Memory B cell (primary cell): ENCODE data around the gene TAS2R31.
"Not testable (repeated sequence)": the region's sequence is repeated elsewhere in the genome, so short reads cannot be mapped to it uniquely, and the experiment has no call there.

Experiments
- ATAC-seq: fragments of 150-1000 bp; cut with Tn5 transposase; 2 replicates; pipeline ENCODE4 v1.10.0; 2021; ENCODE audit warnings: low read depth, mild to moderate bottlenecking, moderate library complexity
- DNase-seq, 2 donors: peaks; one replicate each; pipeline ENCODE4 v3.0.0; 2022; ENCODE audit warnings: low spot score in 2 of 2
- H3K27ac Mint-ChIP-seq: one replicate; pipeline ENCODE4 v1.8.0; 2022; ENCODE audit warnings: mild to moderate bottlenecking, moderate library complexity, mixed read lengths
- H3K27me3 Mint-ChIP-seq: one replicate; pipeline ENCODE4 v1.8.0; 2022; ENCODE audit warnings: mixed read lengths
- H3K36me3 Mint-ChIP-seq: one replicate; pipeline ENCODE4 v1.8.0; 2022; ENCODE audit warnings: mild to moderate bottlenecking, mixed read lengths
- H3K4me1 Mint-ChIP-seq: one replicate; pipeline ENCODE4 v1.8.0; 2022; ENCODE audit warnings: mixed read lengths
- H3K4me3 Mint-ChIP-seq: one replicate; pipeline ENCODE4 v1.8.0; 2022; ENCODE audit warnings: mild to moderate bottlenecking, moderate library complexity, mixed read lengths
- H3K9me3 Mint-ChIP-seq: one replicate; pipeline ENCODE4 v1.8.0; 2022; ENCODE audit warnings: mixed read lengths

The TAS2R31 gene

DNA sequence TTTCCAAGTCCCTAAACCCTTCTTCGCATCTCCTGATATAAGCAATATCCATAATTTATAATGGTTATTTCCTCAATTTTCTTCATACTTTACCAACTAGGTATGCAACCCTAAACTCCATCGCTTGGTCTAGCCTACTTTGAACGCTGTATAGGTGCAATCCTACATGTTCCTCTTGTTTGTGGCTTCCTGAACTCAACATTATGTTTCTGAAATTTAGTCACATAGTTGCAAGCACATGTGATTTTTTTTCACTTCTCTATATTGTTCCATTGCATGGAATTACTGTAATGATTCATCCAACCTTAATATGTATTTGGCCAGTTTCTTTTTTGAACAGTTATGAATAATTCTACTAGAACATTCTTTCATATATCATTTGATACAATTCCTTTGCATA, 2.8 kb upstream of the TAS2R31 start:
- ATAC-seq, H3K4me1 Mint-ChIP-seq, H3K4me3 Mint-ChIP-seq, H3K27me3 Mint-ChIP-seq, H3K9me3 Mint-ChIP-seq, H3K27ac Mint-ChIP-seq, DNase-seq: not testable (repeated sequence)
- peaks cover 22% of the 10 kb centered on the region for H3K36me3 Mint-ChIP-seq

GRCh38 chr12:11026118-11026517, 5.1 kb downstream of the TAS2R31 start:
- H3K4me3 Mint-ChIP-seq, result no peak overlapping the region
- H3K9me3 Mint-ChIP-seq, result peaks cover 4% of the 10 kb centered on the region
- DNase-seq (no peak), ATAC-seq (no peak)
- peaks cover 6% of the 10 kb centered on the region for H3K4me1 Mint-ChIP-seq
- peaks cover 30% of the 10 kb centered on the region for H3K36me3 Mint-ChIP-seq
- no peak overlapping the region for H3K27ac Mint-ChIP-seq
- no peaks in the 10 kb centered on the region for H3K27me3 Mint-ChIP-seq

DNA sequence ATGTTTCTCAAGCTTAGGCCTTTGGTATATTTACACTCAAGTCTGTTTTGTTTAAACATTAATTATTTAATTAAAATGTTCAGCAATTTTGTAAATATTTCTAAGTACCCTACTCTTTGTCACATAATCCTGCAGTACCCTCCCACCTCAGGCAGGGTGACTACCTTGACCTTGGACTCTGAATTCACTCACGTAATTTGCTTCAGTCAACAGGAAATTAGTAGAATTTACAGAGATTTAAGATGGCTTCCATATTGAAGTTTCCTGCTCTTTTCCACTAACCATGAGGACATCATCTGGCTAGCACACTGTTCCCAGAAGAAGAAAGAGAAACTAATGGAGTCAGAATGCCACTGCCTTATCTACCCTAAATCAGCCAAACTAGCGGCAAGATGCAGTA, 7.8 kb downstream of the TAS2R31 start:
- Mint-ChIP-seq H3K27ac (no peak overlapping the region), H3K9me3 (peaks cover 4% of the 10 kb centered on the region), H3K4me1 (peaks cover 6% of the 10 kb centered on the region), H3K27me3 (no peaks in the 10 kb centered on the region), H3K36me3 (peaks cover 32% of the 10 kb centered on the region), H3K4me3 (no peak overlapping the region)
- no peak for ATAC-seq
- no peak for DNase-seq

- H3K4me1 Mint-ChIP-seq, result peaks cover 6% of the 10 kb centered on the region
- peaks cover 25% of the 10 kb centered on the region for H3K36me3 Mint-ChIP-seq
- H3K27me3 Mint-ChIP-seq, result no peaks in the 10 kb centered on the region
- H3K9me3 Mint-ChIP-seq, result peaks cover 4% of the 10 kb centered on the region
- no peak within 1 kb of the TSS for H3K4me3 Mint-ChIP-seq
- ATAC-seq, result no peak
- H3K27ac Mint-ChIP-seq, result no peak within 1 kb of the TSS
- DNase-seq, result no peak
These were observed 8.7 kb downstream of the TAS2R31 start, which contains the start of gene TAS2R19 for GRCh38 chr12:11022520-11022919. TAS2R19 (minus strand) TSS chr12:11022620; CDS start chr12:11022571, 49 bp downstream.

DNA sequence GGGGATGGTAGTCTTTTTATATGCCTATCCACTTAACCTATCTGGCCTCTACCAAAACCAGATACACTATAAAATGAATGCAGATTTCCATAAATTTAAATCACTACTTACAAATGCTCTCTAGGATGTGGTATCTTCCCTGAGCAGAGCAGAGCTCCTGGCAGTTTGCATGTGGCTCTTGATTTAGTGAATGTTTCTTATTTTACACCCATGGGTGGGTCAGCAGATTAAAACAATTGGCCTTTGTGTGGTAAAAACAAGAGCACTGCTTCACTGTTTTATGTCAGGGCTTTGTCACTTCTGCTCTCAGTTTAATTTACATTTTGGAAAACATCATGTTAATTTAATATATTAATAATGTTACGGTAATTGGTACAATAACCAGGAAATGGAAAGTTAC, 14.3 kb downstream of the TAS2R31 start:
- Mint-ChIP-seq H3K9me3 (no peaks in the 10 kb centered on the region), H3K27me3 (no peaks in the 10 kb centered on the region), H3K27ac (no peak overlapping the region), H3K36me3 (peaks cover 12% of the 10 kb centered on the region), H3K4me1 (peaks cover 1% of the 10 kb centered on the region), H3K4me3 (no peak overlapping the region)
- no peak for ATAC-seq
- DNase-seq, result no peak

DNA sequence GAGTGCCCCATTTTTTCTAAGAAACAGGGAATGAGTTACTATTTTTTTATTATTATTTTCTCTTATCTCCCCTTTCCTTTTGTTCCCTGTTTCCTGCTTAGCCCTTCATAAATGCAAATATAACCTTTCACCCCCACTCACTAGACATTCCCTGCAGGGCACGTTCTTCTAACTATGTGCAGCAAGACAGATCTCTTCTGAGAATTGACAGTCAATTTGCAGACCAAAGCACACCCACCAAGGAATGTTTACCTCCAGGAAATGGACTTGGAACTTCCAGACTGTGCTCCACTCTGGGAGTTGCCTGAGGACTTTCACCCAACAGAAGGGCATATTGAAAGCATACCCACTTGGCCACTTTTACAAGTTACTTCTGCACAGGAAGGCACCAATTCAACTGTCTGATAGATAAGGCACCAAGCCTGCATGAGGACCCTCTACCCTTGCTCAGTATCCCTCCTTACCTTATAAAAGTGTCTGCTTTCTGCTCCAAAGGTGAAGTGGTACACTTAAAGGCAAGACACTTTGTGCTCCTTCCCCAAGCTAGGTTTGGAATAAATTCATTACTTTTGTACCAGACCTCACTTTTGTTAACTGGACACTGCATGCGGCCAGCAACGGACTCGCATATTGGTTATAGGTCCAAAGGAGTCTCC, 15.3 kb downstream of the TAS2R31 start:
- ATAC-seq, result no peak

GRCh38 chr12:11014234-11014633, 17.0 kb downstream of the TAS2R31 start:
- Mint-ChIP-seq H3K4me1 (no peaks in the 10 kb centered on the region), H3K4me3 (no peak overlapping the region), H3K27me3 (no peaks in the 10 kb centered on the region), H3K36me3 (peaks cover 8% of the 10 kb centered on the region), H3K27ac (no peak overlapping the region), H3K9me3 (no peaks in the 10 kb centered on the region)
- ATAC-seq (no peak), DNase-seq (no peak)

More for the DNA sequence above, 15.3 kb downstream of the TAS2R31 start:
- DNase-seq, result no peak
- H3K4me1 Mint-ChIP-seq, result no peaks in the 10 kb centered on the region
- no peak overlapping the region for H3K27ac Mint-ChIP-seq
- no peaks in the 10 kb centered on the region for H3K27me3 Mint-ChIP-seq
- H3K4me3 Mint-ChIP-seq, result no peak overlapping the region
- H3K9me3 Mint-ChIP-seq, result no peaks in the 10 kb centered on the region
- peaks cover 8% of the 10 kb centered on the region for H3K36me3 Mint-ChIP-seq

GRCh38 chr12:11007608-11008007, 23.6 kb downstream of the TAS2R31 start:
- Mint-ChIP-seq H3K27me3 (no peaks in the 10 kb centered on the region), H3K27ac (no peak overlapping the region), H3K4me1 (no peaks in the 10 kb centered on the region), H3K4me3 (no peak overlapping the region), H3K9me3 (no peaks in the 10 kb centered on the region), H3K36me3 (peaks cover 4% of the 10 kb centered on the region)
- DNase-seq (no peak), ATAC-seq (no peak)

- Mint-ChIP-seq H3K27me3 (no peaks in the 10 kb centered on the region), H3K9me3 (peaks cover 4% of the 10 kb centered on the region), H3K36me3 (peaks cover 17% of the 10 kb centered on the region), H3K4me1 (no peaks in the 10 kb centered on the region), H3K27ac (no peak within 1 kb of the TSS), H3K4me3 (no peak within 1 kb of the TSS)
- ATAC-seq (no peak), DNase-seq (no peak)
These were observed 33.0 kb downstream of the TAS2R31 start, which contains the start of gene TAS2R20 for GRCh38 chr12:10998204-10998603. TAS2R20 (minus strand) TSS chr12:10998304; CDS start chr12:10997875, 429 bp downstream.

DNA sequence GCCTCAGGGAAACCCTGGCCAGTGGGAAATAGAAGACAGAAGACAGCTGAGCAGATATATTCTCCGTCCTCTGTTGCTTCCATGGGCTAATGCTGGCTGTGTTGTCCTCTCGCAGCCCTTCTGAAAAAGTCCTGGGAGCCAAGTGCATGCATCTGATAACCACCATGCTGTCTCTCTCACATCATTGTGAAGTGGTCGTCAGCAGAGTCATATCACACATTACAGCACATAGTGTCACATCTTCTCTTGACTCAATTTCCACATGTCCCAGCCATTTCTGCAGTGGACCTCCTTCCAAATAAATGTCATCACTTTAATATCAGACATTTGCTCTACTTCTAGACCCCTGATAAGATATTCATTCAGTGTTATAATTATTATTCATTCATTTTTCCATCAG, 36.9 kb downstream of the TAS2R31 start:
- Mint-ChIP-seq H3K4me3 (no peak overlapping the region), H3K27me3 (no peaks in the 10 kb centered on the region), H3K4me1 (no peaks in the 10 kb centered on the region), H3K36me3 (peaks cover 27% of the 10 kb centered on the region), H3K9me3 (peaks cover 5% of the 10 kb centered on the region), H3K27ac (no peak overlapping the region)
- no peak for ATAC-seq
- no peak for DNase-seq

DNA sequence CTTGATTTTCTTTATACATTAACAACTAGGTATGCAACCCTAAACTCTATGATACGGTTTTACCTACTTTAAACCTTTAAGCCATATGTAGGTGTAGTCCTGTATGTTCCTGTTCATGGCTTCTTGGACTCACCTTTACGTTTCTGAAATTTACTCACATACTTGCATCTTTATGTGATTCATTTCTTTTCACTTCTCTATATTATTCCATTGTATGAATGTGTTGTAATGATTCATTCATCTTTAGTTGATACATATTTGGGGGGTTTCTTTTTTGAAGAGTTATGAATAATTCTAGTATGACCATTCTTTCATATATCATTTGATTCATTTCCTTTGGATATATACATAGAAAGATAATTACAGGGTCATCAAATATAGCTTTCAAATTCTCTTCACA, 42.1 kb downstream of the TAS2R31 start:
- Mint-ChIP-seq H3K4me3 (no peak overlapping the region), H3K4me1 (no peaks in the 10 kb centered on the region), H3K27ac (no peak overlapping the region), H3K36me3 (peaks cover 12% of the 10 kb centered on the region), H3K27me3 (no peaks in the 10 kb centered on the region), H3K9me3 (peaks cover 5% of the 10 kb centered on the region)
- no peak for ATAC-seq
- no peak for DNase-seq

DNA sequence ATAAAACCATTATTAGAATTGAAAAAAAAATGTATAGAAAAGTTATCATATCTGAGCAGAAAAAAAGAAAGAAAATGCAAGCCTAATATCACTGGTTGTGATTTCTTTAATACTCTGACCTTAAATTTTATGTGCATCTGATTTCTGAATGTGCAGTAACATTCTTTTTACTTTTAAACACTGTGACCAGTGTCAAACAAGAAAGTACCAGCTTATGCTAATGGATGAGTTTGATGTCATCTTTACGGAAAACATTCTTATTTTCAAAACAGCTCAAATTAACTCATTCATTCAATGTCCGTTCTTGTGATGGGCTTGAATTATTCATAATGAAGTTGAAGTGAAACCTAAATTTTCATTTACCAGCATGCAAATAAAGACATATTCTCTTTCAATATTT, 44.4 kb downstream of the TAS2R31 start, which contains the start of gene TAS2R50:
TAS2R50 (minus strand) TSS at position 101 of the 400 bp plus-strand sequence; CDS start at position 49, 52 bp downstream.
- H3K27ac Mint-ChIP-seq, result no peak within 1 kb of the TSS
- H3K27me3 Mint-ChIP-seq, result no peaks in the 10 kb centered on the region
- no peak within 1 kb of the TSS for H3K4me3 Mint-ChIP-seq
- DNase-seq (no peak), ATAC-seq (no peak)
- peaks cover 5% of the 10 kb centered on the region for H3K9me3 Mint-ChIP-seq
- H3K36me3 Mint-ChIP-seq, result peaks cover 12% of the 10 kb centered on the region
- H3K4me1 Mint-ChIP-seq, result peaks cover 9% of the 10 kb centered on the region

DNA sequence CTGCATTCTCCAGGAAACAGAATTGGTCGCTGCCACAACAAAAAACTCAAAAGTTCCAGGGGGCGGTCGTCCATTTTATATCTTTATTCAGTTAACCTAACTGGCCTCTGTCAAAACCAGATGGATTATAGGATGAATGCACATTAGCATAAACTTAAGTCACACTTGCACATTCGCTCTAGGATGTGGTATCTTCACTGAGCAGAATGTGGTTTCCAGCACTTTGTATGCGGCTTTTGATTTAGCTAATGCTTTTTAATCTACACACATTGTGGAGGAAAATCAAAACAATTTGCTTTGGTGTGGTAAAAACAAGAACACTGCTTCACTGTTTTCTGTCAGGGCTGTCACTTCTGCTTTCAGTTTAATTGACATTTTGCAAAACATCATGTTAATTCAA, 49.0 kb downstream of the TAS2R31 start:
- H3K4me1 Mint-ChIP-seq, result peaks cover 14% of the 10 kb centered on the region
- H3K36me3 Mint-ChIP-seq, result peaks cover 2% of the 10 kb centered on the region
- no peak for DNase-seq
- no peak overlapping the region for H3K27ac Mint-ChIP-seq
- H3K27me3 Mint-ChIP-seq, result no peaks in the 10 kb centered on the region
- H3K9me3 Mint-ChIP-seq, result no peaks in the 10 kb centered on the region
- ATAC-seq, result no peak
- no peak overlapping the region for H3K4me3 Mint-ChIP-seq
